ENCODE results near the gene PLCD3. TPM values are rescaled to one million over a fixed set of nuclear protein-coding genes. Genes with fewer than 3 reads are reported as not detected.

The PLCD3 gene
- total and polyA plus RNA-seq, 2 of the 13 experiments (the other 11 are each of a cell fraction or from before 2014, with no cell fraction given), result 11.3 to 39.1 TPM

DNA sequence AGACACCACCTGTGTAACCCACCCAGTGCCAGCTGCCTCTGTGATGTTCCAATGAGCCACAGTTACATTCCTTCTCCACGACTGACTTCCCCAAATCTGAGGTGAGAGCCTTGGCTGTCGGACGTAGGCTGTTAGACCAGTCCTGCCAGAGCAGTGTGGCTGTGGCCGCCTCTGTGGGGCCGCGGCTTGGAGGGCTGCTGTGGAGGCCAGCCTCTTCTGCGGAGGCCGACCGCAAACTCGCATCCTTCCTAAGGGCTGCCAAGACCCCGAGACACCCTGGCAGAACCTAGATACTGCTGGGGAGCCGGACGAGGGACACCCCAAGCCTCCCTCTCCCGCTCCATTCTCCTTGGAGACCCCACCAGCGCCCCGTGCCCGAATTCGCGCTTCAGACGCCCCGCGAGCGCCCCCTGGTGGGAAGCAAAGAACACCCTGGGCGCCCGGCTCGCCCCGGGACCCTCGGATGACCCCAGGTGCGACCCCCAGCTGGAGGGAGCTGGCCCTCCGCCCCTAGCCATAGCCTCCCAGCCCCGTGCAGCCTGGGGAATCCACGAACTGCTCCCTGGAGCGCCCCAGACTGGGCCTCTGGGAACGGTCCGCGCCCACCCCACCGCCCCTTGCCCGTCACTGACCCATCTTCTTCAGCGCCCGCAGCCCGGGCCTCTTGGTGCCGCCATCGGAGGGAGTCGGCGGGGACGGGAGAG lies 547 bp downstream of the PLCD3 start (continued):
- TF ChIP-seq ZNF160 (CRISPR knock-in tag; IDR thresholded peaks at IDR 0.05), result no peak
- TF ChIP-seq, protein P1, sequence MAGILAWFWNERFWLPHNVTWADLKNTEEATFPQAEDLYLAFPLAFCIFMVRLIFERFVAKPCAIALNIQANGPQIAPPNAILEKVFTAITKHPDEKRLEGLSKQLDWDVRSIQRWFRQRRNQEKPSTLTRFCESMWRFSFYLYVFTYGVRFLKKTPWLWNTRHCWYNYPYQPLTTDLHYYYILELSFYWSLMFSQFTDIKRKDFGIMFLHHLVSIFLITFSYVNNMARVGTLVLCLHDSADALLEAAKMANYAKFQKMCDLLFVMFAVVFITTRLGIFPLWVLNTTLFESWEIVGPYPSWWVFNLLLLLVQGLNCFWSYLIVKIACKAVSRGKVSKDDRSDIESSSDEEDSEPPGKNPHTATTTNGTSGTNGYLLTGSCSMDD (CRISPR knock-in tag; IDR thresholded peaks at IDR 0.05), result no peak
- TF ChIP-seq CBX2 (IDR thresholded peaks at IDR 0.05; ENCODE audit: low read depth, low read length), result no peak
- no peak for TF ChIP-seq CBX2 (CRISPR knock-in tag; IDR thresholded peaks at IDR 0.05; ENCODE audit: low read depth)
- TF ChIP-seq, protein P2, sequence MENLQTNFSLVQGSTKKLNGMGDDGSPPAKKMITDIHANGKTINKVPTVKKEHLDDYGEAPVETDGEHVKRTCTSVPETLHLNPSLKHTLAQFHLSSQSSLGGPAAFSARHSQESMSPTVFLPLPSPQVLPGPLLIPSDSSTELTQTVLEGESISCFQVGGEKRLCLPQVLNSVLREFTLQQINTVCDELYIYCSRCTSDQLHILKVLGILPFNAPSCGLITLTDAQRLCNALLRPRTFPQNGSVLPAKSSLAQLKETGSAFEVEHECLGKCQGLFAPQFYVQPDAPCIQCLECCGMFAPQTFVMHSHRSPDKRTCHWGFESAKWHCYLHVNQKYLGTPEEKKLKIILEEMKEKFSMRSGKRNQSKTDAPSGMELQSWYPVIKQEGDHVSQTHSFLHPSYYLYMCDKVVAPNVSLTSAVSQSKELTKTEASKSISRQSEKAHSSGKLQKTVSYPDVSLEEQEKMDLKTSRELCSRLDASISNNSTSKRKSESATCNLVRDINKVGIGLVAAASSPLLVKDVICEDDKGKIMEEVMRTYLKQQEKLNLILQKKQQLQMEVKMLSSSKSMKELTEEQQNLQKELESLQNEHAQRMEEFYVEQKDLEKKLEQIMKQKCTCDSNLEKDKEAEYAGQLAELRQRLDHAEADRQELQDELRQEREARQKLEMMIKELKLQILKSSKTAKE (CRISPR knock-in tag; IDR thresholded peaks at IDR 0.05; ENCODE audit: borderline replicate concordance), result peak; percentile 41
- TF ChIP-seq FOXO1 (CRISPR knock-in tag; IDR thresholded peaks at IDR 0.05), result no peak
- TF ChIP-seq ZNF816 (CRISPR knock-in tag; IDR thresholded peaks at IDR 0.05; ENCODE audit: borderline replicate concordance), result 0 out of 2 replicates have a peak, but pooled peaks have one; percentile 39
- TF ChIP-seq, protein P3, sequence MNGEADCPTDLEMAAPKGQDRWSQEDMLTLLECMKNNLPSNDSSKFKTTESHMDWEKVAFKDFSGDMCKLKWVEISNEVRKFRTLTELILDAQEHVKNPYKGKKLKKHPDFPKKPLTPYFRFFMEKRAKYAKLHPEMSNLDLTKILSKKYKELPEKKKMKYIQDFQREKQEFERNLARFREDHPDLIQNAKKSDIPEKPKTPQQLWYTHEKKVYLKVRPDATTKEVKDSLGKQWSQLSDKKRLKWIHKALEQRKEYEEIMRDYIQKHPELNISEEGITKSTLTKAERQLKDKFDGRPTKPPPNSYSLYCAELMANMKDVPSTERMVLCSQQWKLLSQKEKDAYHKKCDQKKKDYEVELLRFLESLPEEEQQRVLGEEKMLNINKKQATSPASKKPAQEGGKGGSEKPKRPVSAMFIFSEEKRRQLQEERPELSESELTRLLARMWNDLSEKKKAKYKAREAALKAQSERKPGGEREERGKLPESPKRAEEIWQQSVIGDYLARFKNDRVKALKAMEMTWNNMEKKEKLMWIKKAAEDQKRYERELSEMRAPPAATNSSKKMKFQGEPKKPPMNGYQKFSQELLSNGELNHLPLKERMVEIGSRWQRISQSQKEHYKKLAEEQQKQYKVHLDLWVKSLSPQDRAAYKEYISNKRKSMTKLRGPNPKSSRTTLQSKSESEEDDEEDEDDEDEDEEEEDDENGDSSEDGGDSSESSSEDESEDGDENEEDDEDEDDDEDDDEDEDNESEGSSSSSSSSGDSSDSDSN (CRISPR knock-in tag; IDR thresholded peaks at IDR 0.05), result no peak; the same call in none of the 2 replicates
- no peak for TF ChIP-seq MYNN (CRISPR knock-in tag; IDR thresholded peaks at IDR 0.05; ENCODE audit: low read depth)
- TF ChIP-seq ZNF670 (CRISPR knock-in tag; IDR thresholded peaks at IDR 0.05; ENCODE audit: borderline replicate concordance), result 0 out of 2 replicates have a peak, but pooled peaks have one; percentile 48
- TF ChIP-seq, protein P4, sequence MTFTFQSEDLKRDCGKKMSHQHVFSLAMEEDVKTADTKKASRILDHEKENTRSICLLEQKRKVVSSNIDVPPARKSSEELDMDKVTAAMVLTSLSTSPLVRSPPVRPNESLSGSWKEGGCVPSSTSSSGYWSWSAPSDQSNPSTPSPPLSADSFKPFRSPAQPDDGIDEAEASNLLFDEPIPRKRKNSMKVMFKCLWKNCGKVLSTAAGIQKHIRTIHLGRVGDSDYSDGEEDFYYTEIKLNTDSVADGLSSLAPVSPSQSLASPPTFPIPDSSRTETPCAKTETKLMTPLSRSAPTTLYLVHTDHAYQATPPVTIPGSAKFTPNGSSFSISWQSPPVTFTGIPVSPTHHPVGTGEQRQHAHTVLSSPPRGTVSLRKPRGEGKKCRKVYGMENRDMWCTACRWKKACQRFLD (CRISPR knock-in tag; IDR thresholded peaks at IDR 0.05; ENCODE audit: borderline replicate concordance), result no peak
- no peak for TF ChIP-seq ZFP37 (CRISPR knock-in tag; IDR thresholded peaks at IDR 0.05; ENCODE audit: borderline replicate concordance)
- TF ChIP-seq, protein P5, sequence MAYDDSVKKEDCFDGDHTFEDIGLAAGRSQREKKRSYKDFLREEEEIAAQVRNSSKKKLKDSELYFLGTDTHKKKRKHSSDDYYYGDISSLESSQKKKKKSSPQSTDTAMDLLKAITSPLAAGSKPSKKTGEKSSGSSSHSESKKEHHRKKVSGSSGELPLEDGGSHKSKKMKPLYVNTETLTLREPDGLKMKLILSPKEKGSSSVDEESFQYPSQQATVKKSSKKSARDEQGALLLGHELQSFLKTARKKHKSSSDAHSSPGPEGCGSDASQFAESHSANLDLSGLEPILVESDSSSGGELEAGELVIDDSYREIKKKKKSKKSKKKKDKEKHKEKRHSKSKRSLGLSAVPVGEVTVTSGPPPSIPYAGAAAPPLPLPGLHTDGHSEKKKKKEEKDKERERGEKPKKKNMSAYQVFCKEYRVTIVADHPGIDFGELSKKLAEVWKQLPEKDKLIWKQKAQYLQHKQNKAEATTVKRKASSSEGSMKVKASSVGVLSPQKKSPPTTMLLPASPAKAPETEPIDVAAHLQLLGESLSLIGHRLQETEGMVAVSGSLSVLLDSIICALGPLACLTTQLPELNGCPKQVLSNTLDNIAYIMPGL (CRISPR knock-in tag; IDR thresholded peaks at IDR 0.05; ENCODE audit: borderline replicate concordance in 1 of 2, low read depth in 1 of 2), result peak; percentile 58 to 83
- TF ChIP-seq HNRNPK (IDR thresholded peaks at IDR 0.05; ENCODE audit: low read depth, low read length, poor library complexity, severe bottlenecking), result peak; percentile 48
- TF ChIP-seq POGZ (CRISPR knock-in tag; IDR thresholded peaks at IDR 0.05), result peak; percentile 63; the same call in 1 of the 2 replicates
- no peak; the same call in 1 of the 2 replicates for TF ChIP-seq ZMAT3 (CRISPR knock-in tag; conservative IDR thresholded peaks at IDR 0.05)
- TF ChIP-seq MLLT10 (CRISPR knock-in tag; IDR thresholded peaks at IDR 0.05), result no peak
- no peak for TF ChIP-seq TMF1 (CRISPR knock-in tag; IDR thresholded peaks at IDR 0.05; ENCODE audit: low read depth)
- peak; percentile 98 for TF ChIP-seq ZBTB7A (CRISPR knock-in tag; IDR thresholded peaks at IDR 0.05)
